LNCaP clone FGC (cell line): Measurements from ENCODE around the gene B3GNT4.
A peak's percentile ranks its signal among the peaks of the same experiment; 100 is the strongest.

Experiments
- DNase-seq: peaks from one replicate; pipeline ENCODE4 v3.0.0-alpha.2; 2011; ENCODE audit warnings: low read depth
- H3K4me3 ChIP-seq: 2 replicates; pipeline ENCODE4 v1.5.1; 2011; ENCODE audit warnings: mild to moderate bottlenecking, low read depth, low read length, control low read depth
- TF ChIP-seq, protein P1 (sequence below): IDR thresholded peaks from 2 replicates; pipeline ENCODE4 v1.5.1; 2012; ENCODE audit warnings: mild to moderate bottlenecking; ENCODE audit not compliant: control insufficient read depth, insufficient read depth; ENCODE audit errors: extremely low read depth

The B3GNT4 gene

DNA sequence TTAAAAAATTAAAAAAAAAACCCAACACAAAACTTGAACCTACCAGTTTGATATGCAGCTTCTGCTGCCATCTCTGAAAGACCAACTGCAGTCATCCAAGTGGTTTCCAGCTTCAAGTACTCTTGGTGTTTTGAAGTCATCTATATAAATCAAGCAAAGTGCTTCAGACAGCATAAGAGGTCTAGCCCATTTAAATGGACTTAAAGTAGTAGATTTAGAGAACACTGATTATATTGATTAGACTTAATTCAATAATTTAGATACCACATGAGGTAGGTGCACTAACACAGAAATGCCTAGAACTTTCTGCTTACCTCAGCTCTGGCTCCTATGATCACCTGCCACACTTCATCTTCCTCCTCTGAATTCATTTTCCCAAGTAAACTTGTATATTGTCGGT, 12.9 kb downstream of the B3GNT4 start:
- TF ChIP-seq, protein P1, sequence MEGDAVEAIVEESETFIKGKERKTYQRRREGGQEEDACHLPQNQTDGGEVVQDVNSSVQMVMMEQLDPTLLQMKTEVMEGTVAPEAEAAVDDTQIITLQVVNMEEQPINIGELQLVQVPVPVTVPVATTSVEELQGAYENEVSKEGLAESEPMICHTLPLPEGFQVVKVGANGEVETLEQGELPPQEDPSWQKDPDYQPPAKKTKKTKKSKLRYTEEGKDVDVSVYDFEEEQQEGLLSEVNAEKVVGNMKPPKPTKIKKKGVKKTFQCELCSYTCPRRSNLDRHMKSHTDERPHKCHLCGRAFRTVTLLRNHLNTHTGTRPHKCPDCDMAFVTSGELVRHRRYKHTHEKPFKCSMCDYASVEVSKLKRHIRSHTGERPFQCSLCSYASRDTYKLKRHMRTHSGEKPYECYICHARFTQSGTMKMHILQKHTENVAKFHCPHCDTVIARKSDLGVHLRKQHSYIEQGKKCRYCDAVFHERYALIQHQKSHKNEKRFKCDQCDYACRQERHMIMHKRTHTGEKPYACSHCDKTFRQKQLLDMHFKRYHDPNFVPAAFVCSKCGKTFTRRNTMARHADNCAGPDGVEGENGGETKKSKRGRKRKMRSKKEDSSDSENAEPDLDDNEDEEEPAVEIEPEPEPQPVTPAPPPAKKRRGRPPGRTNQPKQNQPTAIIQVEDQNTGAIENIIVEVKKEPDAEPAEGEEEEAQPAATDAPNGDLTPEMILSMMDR, result no peak
- DNase-seq, result no peak
- no peak overlapping the region for H3K4me3 ChIP-seq

- peak within 1 kb of the TSS; percentile 99 for H3K4me3 ChIP-seq
- peak; percentile 97 for DNase-seq
- TF ChIP-seq, protein P1, result no peak
These were observed 22.3 kb downstream of the B3GNT4 start, which contains the start of gene DIABLO for GRCh38 chr12:122225683-122226365. Gene DIABLO, minus strand, starts transcription at chr12:122226052. Its CDS starts 38 bp downstream, at chr12:122226014.

- no peak for DNase-seq
- TF ChIP-seq, protein P1, result no peak
These were observed 23.0 kb downstream of the B3GNT4 start for GRCh38 chr12:122226366-122227125.

DNA sequence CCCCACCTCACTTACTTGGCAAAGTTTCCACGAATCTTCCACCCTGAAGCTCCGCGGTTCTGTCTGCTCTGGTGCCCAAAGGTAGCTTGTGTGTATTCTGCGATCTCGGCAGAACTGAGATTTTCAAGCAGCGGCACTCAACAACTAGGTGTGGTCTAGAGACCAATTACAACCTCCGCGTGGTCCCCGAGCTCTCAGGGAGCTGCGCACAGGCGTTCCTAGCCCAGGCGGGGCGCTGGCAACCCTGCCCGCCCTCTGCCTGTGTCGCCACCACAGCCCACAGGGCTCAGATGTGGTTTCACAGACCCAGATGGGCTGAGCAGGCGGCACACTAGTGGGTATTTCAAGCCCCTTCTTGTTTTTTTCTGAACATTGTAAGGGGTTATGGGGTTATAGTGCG, 23.8 kb downstream of the B3GNT4 start:
- DNase-seq, result no peak
- TF ChIP-seq, protein P1, result no peak
- H3K4me3 ChIP-seq, result no peak overlapping the region

More at GRCh38 chr12:122226366-122227125, 23.0 kb downstream of the B3GNT4 start:
- peak overlapping the region; percentile 26 for H3K4me3 ChIP-seq

GRCh38 chr12:122228092-122228491, 24.6 kb downstream of the B3GNT4 start:
- no peak for DNase-seq
- H3K4me3 ChIP-seq, result no peak overlapping the region
- TF ChIP-seq, protein P1, result no peak

DNA sequence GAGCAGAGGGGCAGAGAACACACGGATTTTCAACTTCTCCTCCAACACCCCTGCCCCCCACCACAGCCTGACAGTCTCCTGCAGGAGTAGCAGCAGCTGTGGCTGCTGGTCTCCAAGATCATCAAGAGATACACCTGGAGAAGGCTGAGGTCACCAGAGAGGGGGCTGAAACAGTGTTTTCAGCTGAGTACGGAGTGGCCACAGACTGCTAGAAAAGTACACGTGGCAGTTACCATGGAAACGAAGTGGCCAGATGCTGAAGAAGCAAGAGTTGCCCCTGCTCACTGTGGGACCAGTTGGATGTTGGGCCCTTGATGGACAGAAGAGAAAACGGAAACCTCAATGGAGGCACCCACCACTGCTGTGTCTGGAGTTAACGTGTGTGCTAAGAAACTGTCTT, 27.3 kb downstream of the B3GNT4 start:
- TF ChIP-seq, protein P1, result no peak
- DNase-seq, result no peak
- no peak overlapping the region for H3K4me3 ChIP-seq
